Esophagus squamous epithelium (tissue), 5 donors: Measurements from ENCODE around the gene BUB1. TPM values are rescaled to one million over a fixed set of nuclear protein-coding genes. Genes with fewer than 3 reads are reported as not detected.
"Not testable (repeated sequence)": the region's sequence is repeated elsewhere in the genome, so short reads cannot be mapped to it uniquely, and the experiment has no call there.

Experiments used
- DNase-seq: peaks from one replicate; lab custom pipeline; 2025; lab: John Stamatoyannopoulos, UW
- H3K27ac ChIP-seq, 4 donors: fragments of 200-600 bp; sonication (generic); one replicate each; pipeline ENCODE4 v1.5.1; 2016 to 2019; ENCODE audit warnings: mild to moderate bottlenecking in 1 of 4
- H3K27me3 ChIP-seq, 4 donors: fragments of 200-600 bp; sonication (generic); 1 replicate in 3 of 4; 2 replicates in 1 of 4; pipeline versions ENCODE4 v1.5.1 to v1.6.0; 2017 to 2021; ENCODE audit warnings: antibody characterized with exemption in 1 of 4
- H3K36me3 ChIP-seq, 3 donors: fragments of 200-600 bp; sonication (generic); one replicate each; pipeline ENCODE4 v1.5.1; 2016 to 2019
- H3K4me1 ChIP-seq, 3 donors: fragments of 200-600 bp; sonication (generic); one replicate each; pipeline ENCODE4 v1.5.1; 2017 to 2019
- H3K4me3 ChIP-seq, 4 donors: fragments of 200-600 bp; sonication (generic); 1 replicate in 3 of 4; 2 replicates in 1 of 4; pipeline ENCODE4 v1.5.1; 2016 to 2019; ENCODE audit warnings: mild to moderate bottlenecking in 2 of 4, moderate library complexity in 1 of 4
- H3K9me3 ChIP-seq, 3 donors: fragments of 200-600 bp; sonication (generic); one replicate each; pipeline ENCODE4 v1.5.1; 2016 to 2019
- CTCF ChIP-seq, 6 experiments: fragments of 450-650 bp in 4 of 6; fragments of 200-600 bp in 2 of 6; sonication (generic) in 2 of 6; IDR thresholded peaks; one replicate each; pipeline ENCODE4 v1.5.1; 2016 to 2019; ENCODE audit warnings: antibody characterized with exemption in 6 of 6, mild to moderate bottlenecking in 4 of 6, moderate library complexity in 4 of 6
- POLR2A ChIP-seq, 4 donors: fragments of 450-650 bp; IDR thresholded peaks; one replicate each; pipeline ENCODE4 v1.6.1; 2017; ENCODE audit warnings: antibody characterized with exemption in 4 of 4, mild to moderate bottlenecking in 4 of 4, moderate library complexity in 3 of 4
- WGBS, 2 donors: methylation state at CpG; one replicate each; pipeline ENCODE4 v1.1.5; 2018; 5-methylcytosine and 5-hydroxymethylcytosine counted together
- intact Hi-C: fragments of 100-400 bp; cut with DNase I; formaldehyde crosslinking; loops from one replicate; pipeline ENCODE4 v1.15.0; 2022
- total RNA-seq, 4 donors: library from RNA; depleted of rRNA; stranded (reverse); fragments of >200 nt; gene quantifications; one replicate each; pipeline ENCODE4 v1.1.0, GENCODE V29; 2016
- donor health status: DM: yes; HTN: yes; CAD: no.

Gene BUB1
- total RNA-seq, 4 donors from 2014 or later = 4.9 to 26.5 (median 11.6) TPM

DNA sequence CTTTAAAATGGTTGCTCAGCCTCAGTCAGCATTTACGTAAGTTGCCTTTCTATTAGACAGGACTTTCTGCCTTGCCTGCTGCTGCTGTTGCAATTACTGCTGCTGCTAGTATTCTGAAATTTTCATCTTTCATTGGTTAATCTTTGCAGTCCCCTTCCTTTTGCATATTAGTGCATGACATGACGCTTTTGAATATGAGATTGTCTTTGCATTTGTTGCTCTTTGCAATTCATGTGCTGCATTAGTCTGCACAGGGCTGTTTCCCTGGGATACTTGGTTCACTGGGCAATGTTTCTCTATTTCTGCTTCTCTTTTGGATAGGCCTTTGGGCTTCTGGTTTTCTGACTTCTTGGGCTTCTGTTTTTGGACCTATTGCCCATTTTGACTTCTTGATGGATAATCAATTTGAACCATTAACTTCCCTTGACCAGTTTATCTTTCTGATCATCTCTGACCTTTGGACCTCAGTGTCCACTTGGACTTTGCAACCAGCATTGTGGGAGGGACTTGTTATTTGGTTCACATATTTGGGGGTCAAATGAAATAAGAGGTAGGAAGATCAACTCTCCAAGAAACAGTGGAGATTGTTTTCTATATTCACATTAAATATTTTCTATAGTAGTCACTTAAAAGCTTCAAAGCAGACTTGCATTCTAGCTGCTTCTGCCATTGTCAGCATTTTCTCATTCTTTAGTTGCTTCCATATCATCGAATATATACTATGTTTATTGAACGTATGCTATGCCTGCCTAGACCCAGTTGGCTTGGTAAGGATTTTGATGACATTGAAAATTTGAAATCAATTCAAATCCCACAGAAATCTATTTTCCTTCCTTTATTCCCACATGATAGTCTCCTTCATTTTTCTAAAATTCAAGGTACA is 12.5 kb upstream of the BUB1 start:
- peaks cover 0 to 35% (median 1%) of the 10 kb centered on the region in 4 donors for H3K27me3 ChIP-seq
- H3K4me3 ChIP-seq = no peak overlapping the region
- intact Hi-C loops = no loop called here
- H3K27ac ChIP-seq = no peak overlapping the region
- WGBS, 2 donors = 81 to 86% methylated on average over 4 of the region's 4 CpGs
- no peaks in the 10 kb centered on the region for H3K4me1 ChIP-seq
- peaks cover 0 to 11% (median 0%) of the 10 kb centered on the region in 3 donors for H3K9me3 ChIP-seq
- H3K36me3 ChIP-seq = no peaks in the 10 kb centered on the region
- DNase-seq = no peak
- TF ChIP-seq CTCF (IDR thresholded peaks at IDR 0.05) (no peak), POLR2A (IDR thresholded peaks at IDR 0.05) (no peak)

DNA sequence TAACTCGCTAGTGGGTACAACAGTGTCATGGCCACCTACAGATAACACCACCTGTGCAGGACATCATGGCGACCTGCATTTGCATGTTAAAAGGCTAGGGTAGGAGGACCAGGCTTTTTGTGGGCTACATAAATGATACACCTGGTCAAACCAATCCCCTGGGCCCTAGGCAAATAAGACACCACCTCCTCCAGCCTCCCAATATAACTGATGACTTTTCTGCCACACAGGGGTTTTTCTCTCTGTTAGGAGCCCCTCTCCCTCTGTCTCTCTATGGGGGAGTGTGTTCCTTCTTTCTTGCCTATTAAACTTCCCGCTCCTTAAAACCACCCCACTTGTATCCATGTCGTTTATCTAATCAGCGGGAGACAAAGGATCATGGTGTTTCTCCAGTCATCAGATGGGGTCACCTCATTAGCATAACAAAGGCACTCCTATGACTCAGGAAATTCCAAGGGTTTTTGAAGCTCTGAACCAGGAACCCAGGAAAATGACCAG is 10.8 kb upstream of the BUB1 start:
- WGBS, 2 donors = 22% methylated on average over 4 to 5 of the region's 5 CpGs
- Histone ChIP-seq H3K27ac (no peak overlapping the region), H3K9me3 (peaks cover 0 to 11% (median 0%) of the 10 kb centered on the region in 3 donors), H3K36me3 (no peaks in the 10 kb centered on the region), H3K27me3 (peaks cover 0 to 35% (median 1%) of the 10 kb centered on the region in 4 donors), H3K4me3 (no peak overlapping the region), H3K4me1 (no peaks in the 10 kb centered on the region)
- TF ChIP-seq POLR2A (IDR thresholded peaks at IDR 0.05) = no peak
- TF ChIP-seq CTCF (IDR thresholded peaks at IDR 0.05) = no peak
- DNase-seq = no peak
- intact Hi-C loops = no loop called here

DNA sequence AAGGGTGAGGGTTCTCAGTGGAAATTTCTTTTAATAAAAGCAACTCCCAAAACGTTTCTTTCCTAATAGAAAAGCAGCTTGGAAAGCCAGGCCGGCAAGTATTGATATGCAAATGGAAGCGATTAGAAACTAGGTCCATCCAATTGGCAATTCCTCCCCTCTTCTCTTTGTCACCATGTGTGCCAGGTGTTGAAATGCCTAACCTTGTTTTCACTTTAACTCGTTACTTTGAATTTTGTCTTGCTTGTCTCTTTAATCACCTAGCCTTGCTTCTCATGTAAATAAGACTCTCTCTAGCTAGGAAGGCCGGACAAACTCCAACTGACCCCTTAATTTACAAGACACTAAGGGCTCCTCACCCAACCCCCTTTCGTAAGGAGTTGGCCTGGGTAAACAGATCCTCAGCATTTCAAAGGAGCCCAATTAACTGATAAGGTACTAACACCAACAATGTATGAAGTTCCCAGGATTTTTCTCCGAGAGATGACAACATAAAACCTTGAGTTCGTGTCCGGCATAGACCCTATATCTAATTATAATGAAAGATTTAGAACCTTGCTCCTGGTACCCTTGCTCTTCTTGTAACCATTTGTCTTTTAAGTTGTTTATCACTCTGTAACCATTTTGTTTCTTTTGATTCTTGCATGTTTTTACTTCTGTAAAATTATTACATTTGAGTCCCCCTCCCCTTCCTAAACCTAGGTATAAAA is 10.1 kb upstream of the BUB1 start:
- H3K36me3 ChIP-seq, DNase-seq, H3K4me3 ChIP-seq, H3K27ac ChIP-seq, H3K4me1 ChIP-seq, intact Hi-C loops: not testable (repeated sequence)
- Histone ChIP-seq H3K9me3 (peaks cover 0 to 11% (median 0%) of the 10 kb centered on the region in 3 donors), H3K27me3 (peaks cover 0 to 35% (median 1%) of the 10 kb centered on the region in 4 donors)
- 37 to 46% methylated on average over 9 of the region's 9 CpGs for WGBS, 2 donors

GRCh38 chr2:110682872-110683271 is 5.0 kb upstream of the BUB1 start:
- Histone ChIP-seq H3K36me3 (no peaks in the 10 kb centered on the region), H3K27ac (no peak overlapping the region), H3K4me1 (peaks cover 0 to 13% (median 5%) of the 10 kb centered on the region in 3 donors), H3K27me3 (peaks cover 0 to 8% (median 1%) of the 10 kb centered on the region in 4 donors), H3K4me3 (no peak overlapping the region), H3K9me3 (peaks cover 0 to 11% (median 0%) of the 10 kb centered on the region in 3 donors)
- TF ChIP-seq POLR2A (IDR thresholded peaks at IDR 0.05) (no peak), CTCF (IDR thresholded peaks at IDR 0.05) (no peak)
- intact Hi-C loops = no loop called here
- 100% methylated on average over 1 of the region's 1 CpG for WGBS, 2 donors
- no peak for DNase-seq

DNA sequence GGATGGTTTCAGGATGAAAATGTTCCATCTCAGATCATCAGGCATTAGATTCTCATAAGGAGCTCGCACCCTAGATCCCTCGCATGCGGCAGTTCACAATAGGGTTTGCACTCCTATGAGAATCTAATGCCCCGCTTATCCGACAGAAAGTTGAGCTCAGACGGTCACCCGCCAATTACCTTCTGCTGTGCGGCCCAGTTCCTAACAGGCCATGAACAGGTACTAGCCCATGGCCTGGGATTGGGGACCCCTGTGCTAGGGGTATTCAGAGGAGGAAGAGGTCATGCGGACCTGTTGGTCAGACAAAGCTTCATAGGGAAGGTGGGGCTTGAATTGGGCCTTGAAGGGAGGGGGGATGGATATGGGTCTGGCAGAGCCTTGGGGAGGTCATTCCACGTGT is 4.4 kb upstream of the BUB1 start:
- Histone ChIP-seq H3K27me3 (peaks cover 0 to 4% (median 1%) of the 10 kb centered on the region in 4 donors), H3K9me3 (peaks cover 0 to 5% (median 0%) of the 10 kb centered on the region in 3 donors), H3K4me1 (peaks cover 0 to 19% (median 10%) of the 10 kb centered on the region in 3 donors), H3K27ac (no peak overlapping the region), H3K36me3 (no peaks in the 10 kb centered on the region), H3K4me3 (no peak overlapping the region)
- intact Hi-C loops = no loop called here
- TF ChIP-seq CTCF (IDR thresholded peaks at IDR 0.05) (no peak), POLR2A (IDR thresholded peaks at IDR 0.05) (no peak)
- 88 to 92% methylated on average over 5 to 8 of the region's 10 CpGs for WGBS, 2 donors
- DNase-seq = no peak
